ENCODE results near the gene ZNF225.
A peak's percentile ranks its signal among the peaks of the same experiment; 100 is the strongest.
"Not testable (repeated sequence)": the region's sequence is repeated elsewhere in the genome, so short reads cannot be mapped to it uniquely, and the experiment has no call there.

The ZNF225 gene

GRCh38 chr19:44131955-44132354 lies 18.8 kb downstream of the ZNF225 start:
- H3K4me1 Mint-ChIP-seq, result no peaks in the 10 kb centered on the region
- peaks cover 20% of the 10 kb centered on the region for H3K9me3 Mint-ChIP-seq
- peaks cover 29% of the 10 kb centered on the region for H3K36me3 Mint-ChIP-seq
- no peak overlapping the region for H3K27ac Mint-ChIP-seq
- no peak overlapping the region for H3K4me3 Mint-ChIP-seq
- no peaks in the 10 kb centered on the region for H3K27me3 Mint-ChIP-seq

GRCh38 chr19:44141191-44142058 lies 28.2 kb downstream of the ZNF225 start, which contains the start of gene ZNF234:
Gene ZNF234, plus strand, starts transcription at chr19:44141554. Its CDS starts 3,079 bp downstream, at chr19:44144633.
- no peaks in the 10 kb centered on the region for H3K9me3 Mint-ChIP-seq
- peaks cover 29% of the 10 kb centered on the region for H3K36me3 Mint-ChIP-seq
- H3K27ac Mint-ChIP-seq, result peak within 1 kb of the TSS; percentile 78
- peaks cover 17% of the 10 kb centered on the region for H3K4me1 Mint-ChIP-seq
- H3K27me3 Mint-ChIP-seq, result no peaks in the 10 kb centered on the region
- peak within 1 kb of the TSS; percentile 91 for H3K4me3 Mint-ChIP-seq

- Mint-ChIP-seq H3K36me3 (peaks cover 28% of the 10 kb centered on the region), H3K4me1 (peaks cover 17% of the 10 kb centered on the region), H3K9me3 (no peaks in the 10 kb centered on the region), H3K4me3 (peak overlapping the region; percentile 91), H3K27ac (peak overlapping the region; percentile 78), H3K27me3 (no peaks in the 10 kb centered on the region)
These were observed 28.8 kb downstream of the ZNF225 start for GRCh38 chr19:44142059-44142433.

- H3K36me3 Mint-ChIP-seq, result peaks cover 75% of the 10 kb centered on the region
- no peak overlapping the region for H3K4me3 Mint-ChIP-seq
- no peak overlapping the region for H3K27ac Mint-ChIP-seq
- no peaks in the 10 kb centered on the region for H3K27me3 Mint-ChIP-seq
- H3K4me1 Mint-ChIP-seq, result no peaks in the 10 kb centered on the region
- peaks cover 21% of the 10 kb centered on the region for H3K9me3 Mint-ChIP-seq
These were observed 36.6 kb downstream of the ZNF225 start for GRCh38 chr19:44149776-44150175.

GRCh38 chr19:44151491-44151890 lies 38.3 kb downstream of the ZNF225 start:
- no peak overlapping the region for H3K4me3 Mint-ChIP-seq
- H3K9me3 Mint-ChIP-seq, result peaks cover 28% of the 10 kb centered on the region
- H3K27me3 Mint-ChIP-seq, result no peaks in the 10 kb centered on the region
- H3K36me3 Mint-ChIP-seq, result peaks cover 70% of the 10 kb centered on the region
- H3K4me1 Mint-ChIP-seq, result no peaks in the 10 kb centered on the region
- no peak overlapping the region for H3K27ac Mint-ChIP-seq

- Mint-ChIP-seq H3K4me1 (no peaks in the 10 kb centered on the region), H3K9me3 (peaks cover 35% of the 10 kb centered on the region), H3K27me3 (no peaks in the 10 kb centered on the region), H3K27ac (no peak overlapping the region), H3K4me3 (no peak overlapping the region), H3K36me3 (peaks cover 58% of the 10 kb centered on the region)
These were observed 43.3 kb downstream of the ZNF225 start for GRCh38 chr19:44156475-44156874.

GRCh38 chr19:44163789-44164188 lies 50.6 kb downstream of the ZNF225 start:
- H3K27ac Mint-ChIP-seq, result no peak overlapping the region
- H3K9me3 Mint-ChIP-seq, result peaks cover 22% of the 10 kb centered on the region
- no peaks in the 10 kb centered on the region for H3K27me3 Mint-ChIP-seq
- no peak overlapping the region for H3K4me3 Mint-ChIP-seq
- peaks cover 31% of the 10 kb centered on the region for H3K36me3 Mint-ChIP-seq
- H3K4me1 Mint-ChIP-seq, result peaks cover 33% of the 10 kb centered on the region

GRCh38 chr19:44164327-44164672 lies 51.1 kb downstream of the ZNF225 start:
- H3K36me3 Mint-ChIP-seq, result peaks cover 33% of the 10 kb centered on the region
- H3K27me3 Mint-ChIP-seq, result no peaks in the 10 kb centered on the region
- peak overlapping the region; percentile 99 for H3K4me3 Mint-ChIP-seq
- H3K27ac Mint-ChIP-seq, result peak overlapping the region; percentile 99
- peaks cover 34% of the 10 kb centered on the region for H3K4me1 Mint-ChIP-seq
- H3K9me3 Mint-ChIP-seq, result peaks cover 22% of the 10 kb centered on the region

GRCh38 chr19:44164673-44165512 lies 51.7 kb downstream of the ZNF225 start, which contains the start of gene ZNF226:
Gene ZNF226, plus strand, starts transcription at chr19:44165100. Its CDS starts 4,981 bp downstream, at chr19:44170081.
- H3K4me3 Mint-ChIP-seq, result peak within 1 kb of the TSS; percentile 99
- H3K4me1 Mint-ChIP-seq, result peaks cover 34% of the 10 kb centered on the region
- peak within 1 kb of the TSS; percentile 99 for H3K27ac Mint-ChIP-seq
- peaks cover 37% of the 10 kb centered on the region for H3K36me3 Mint-ChIP-seq
- peaks cover 22% of the 10 kb centered on the region for H3K9me3 Mint-ChIP-seq
- no peaks in the 10 kb centered on the region for H3K27me3 Mint-ChIP-seq

GRCh38 chr19:44170660-44171059 lies 57.5 kb downstream of the ZNF225 start:
- H3K9me3 Mint-ChIP-seq, result peaks cover 22% of the 10 kb centered on the region
- not testable (repeated sequence) for H3K4me3 Mint-ChIP-seq

GRCh38 chr19:44176590-44176989 lies 63.4 kb downstream of the ZNF225 start:
- Mint-ChIP-seq H3K27me3 (no peaks in the 10 kb centered on the region), H3K36me3 (peaks cover 70% of the 10 kb centered on the region), H3K27ac (no peak overlapping the region), H3K9me3 (peaks cover 37% of the 10 kb centered on the region), H3K4me3 (no peak overlapping the region), H3K4me1 (no peaks in the 10 kb centered on the region)

More at GRCh38 chr19:44170660-44171059, 57.5 kb downstream of the ZNF225 start:
- H3K36me3 Mint-ChIP-seq, result peaks cover 74% of the 10 kb centered on the region
- H3K27ac Mint-ChIP-seq, H3K27me3 Mint-ChIP-seq: not testable (repeated sequence)
- H3K4me1 Mint-ChIP-seq, result peaks cover 22% of the 10 kb centered on the region

GRCh38 chr19:44180968-44181367 lies 67.8 kb downstream of the ZNF225 start:
- Mint-ChIP-seq H3K4me3 (no peak overlapping the region), H3K27ac (no peak overlapping the region), H3K9me3 (peaks cover 40% of the 10 kb centered on the region), H3K36me3 (peaks cover 35% of the 10 kb centered on the region), H3K27me3 (no peaks in the 10 kb centered on the region), H3K4me1 (no peaks in the 10 kb centered on the region)

- Mint-ChIP-seq H3K27ac (no peak overlapping the region), H3K4me3 (no peak overlapping the region), H3K36me3 (peaks cover 24% of the 10 kb centered on the region), H3K9me3 (peaks cover 41% of the 10 kb centered on the region), H3K27me3 (no peaks in the 10 kb centered on the region), H3K4me1 (no peaks in the 10 kb centered on the region)
These were observed 68.9 kb downstream of the ZNF225 start for GRCh38 chr19:44182145-44182544.

Data from activated naive CD4-positive, alpha-beta T cell treated with anti-CD3 and anti-CD28 coated beads, Interleukin-2, amount 50 U/mL, for 24 hours (primary cell).